Stimulated activated CD8-positive, alpha-beta memory T cell treated with anti-CD3 and anti-CD28 coated beads, Interleukin-7, amount 100 ng/mL, for 1 hour (primary cell): Measurements from ENCODE around the gene CYB5A.

Experiments
- DNase-seq, 2 donors: peaks; one replicate each; pipeline ENCODE4 v3.0.0-alpha.2; 2020; ENCODE audit warnings: low read depth in 2 of 2

The CYB5A gene

DNA sequence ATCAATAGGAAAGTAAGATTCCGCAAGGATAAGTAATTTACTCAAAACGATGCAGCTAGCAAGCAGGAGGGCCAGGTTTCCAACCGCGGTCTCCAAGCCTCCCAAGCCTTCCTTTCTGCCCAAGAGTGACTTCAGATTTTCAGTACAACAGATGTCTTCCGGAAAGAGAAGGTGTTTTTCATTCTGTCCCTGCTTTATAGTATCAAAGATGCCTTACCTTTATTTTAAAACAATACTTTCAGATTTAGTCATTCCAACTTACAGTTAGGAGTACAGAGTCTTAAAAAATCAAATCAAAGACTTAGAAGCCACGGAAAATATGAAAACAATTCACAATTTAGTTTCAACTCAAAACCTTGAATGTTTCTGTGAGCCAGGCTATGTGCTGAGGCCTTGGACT lies 43.6 kb downstream of the CYB5A start:
- DNase-seq, result no peak

DNA sequence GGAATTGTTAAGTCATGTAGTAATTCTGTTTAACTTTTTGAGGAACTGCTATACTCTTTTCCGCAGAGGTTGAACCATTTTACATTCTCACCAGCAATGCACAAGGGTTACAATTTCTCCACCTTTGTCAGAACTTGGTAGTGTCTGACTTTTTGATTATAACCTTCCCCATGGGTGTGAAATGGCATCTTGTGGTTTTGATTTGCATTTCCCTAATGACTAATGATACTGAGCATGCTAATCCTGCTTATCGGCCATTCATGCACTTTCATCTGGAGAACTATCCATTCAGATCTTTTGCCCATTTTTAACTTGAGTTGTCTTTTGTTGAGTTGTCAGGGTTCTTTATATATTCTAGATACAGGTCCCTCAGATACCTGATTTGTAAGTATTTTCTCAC lies 47.2 kb downstream of the CYB5A start:
- DNase-seq, result no peak

DNA sequence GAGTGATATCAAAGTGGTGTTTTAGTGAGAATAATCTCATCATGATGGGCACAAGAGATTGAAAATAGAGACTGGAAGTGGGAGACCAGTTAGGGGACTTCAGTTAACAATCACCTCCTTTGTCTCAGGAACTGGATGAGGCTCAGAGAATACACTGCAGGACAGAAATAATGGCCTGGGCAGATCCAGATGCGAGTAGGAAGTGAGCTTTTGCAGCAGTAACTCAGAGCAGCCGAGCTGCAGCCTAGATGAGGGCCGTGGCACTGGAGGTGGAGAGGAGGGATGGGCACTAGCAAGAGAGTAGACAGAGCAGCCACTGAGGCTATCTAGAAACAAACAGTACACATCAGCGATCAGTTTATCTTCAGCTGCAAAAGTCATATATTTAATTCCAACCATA lies 48.6 kb downstream of the CYB5A start:
- DNase-seq, result no peak

DNA sequence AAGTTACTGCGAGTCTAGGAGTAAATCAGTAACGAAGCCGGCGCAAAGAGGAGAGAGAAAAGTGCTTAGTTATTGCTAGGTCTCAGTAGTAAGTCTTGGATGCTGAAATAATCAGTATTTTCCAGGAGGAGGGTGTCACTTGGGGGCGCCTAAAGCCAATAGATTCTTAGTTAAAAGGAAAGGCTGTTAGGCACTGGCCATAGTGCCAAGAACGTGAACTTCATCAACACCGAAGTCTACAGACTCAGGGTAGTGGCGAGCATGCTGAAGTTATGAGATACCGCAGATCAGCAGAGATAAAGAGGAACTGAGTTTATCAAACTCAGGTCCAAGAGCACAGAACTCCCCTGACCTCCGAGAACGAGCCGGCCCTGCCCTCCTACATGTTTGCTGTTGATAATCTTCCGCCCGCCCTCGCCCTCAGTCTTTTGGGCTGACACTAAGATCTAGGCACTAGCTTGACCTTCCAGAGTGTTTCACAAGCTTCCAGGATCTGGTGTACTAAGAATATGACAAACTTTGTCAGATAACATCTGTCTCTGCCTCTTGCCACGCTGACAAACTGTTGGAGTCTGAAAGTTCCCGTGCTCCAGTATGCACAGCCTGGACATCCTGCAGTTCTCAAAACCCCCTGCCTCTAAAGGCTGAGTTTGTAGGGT lies 49.2 kb downstream of the CYB5A start:
- no peak for DNase-seq

DNA sequence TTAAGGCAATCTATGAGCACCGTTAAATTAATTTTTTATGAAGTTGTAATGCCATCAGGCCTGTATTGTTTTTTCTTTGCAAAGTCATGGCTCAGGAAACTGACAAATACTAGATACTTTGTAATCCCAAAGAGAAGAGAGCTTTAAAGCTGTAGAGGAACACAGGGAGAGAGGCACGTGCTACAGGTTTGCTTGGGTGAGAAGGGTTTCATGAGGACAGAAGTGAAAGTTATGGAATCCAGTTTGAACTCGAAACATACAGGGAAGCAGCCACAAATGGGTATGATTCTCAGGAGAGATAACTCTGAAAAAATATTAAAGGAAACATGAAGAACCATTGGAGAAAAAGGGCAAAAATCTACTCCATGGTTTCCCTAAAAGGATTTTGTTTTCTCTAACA lies 49.8 kb downstream of the CYB5A start:
- no peak for DNase-seq

DNA sequence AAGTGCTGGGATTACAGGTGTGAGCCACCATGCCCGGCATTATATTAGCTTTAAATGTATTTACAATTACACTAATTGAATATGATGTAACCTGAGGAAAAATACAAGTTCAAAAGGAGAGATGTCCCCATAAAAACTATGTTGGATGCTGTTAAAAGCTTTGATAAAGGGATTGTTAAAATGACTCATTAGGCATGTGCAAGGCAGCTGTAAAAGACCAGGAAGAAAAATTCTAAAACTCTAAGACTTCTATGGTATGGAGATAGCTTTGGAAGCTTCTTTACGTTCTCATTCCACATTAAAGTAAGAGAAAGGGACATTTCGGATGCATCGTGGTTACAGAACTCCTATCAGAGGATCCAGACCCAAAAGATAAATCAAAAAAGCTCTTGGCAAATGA lies 50.3 kb downstream of the CYB5A start:
- no peak for DNase-seq

DNA sequence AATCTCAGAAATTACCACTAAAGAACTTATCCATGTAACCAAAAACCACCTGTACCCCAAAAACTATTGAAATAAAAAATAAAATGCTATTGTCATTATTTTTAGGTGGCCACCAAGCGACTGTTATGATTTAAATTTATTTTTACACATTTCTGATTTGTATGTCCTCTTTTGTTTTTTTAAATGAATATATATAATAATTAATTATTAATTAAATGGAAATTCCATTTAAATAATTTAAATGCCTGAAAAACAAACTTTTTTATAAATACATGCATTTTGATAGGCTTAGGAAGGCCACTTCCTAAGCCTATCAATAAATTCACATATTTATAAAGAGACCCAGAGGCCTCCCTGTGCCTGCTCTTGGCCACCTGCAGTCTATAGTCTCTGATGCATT lies 52.2 kb downstream of the CYB5A start:
- no peak for DNase-seq

DNA sequence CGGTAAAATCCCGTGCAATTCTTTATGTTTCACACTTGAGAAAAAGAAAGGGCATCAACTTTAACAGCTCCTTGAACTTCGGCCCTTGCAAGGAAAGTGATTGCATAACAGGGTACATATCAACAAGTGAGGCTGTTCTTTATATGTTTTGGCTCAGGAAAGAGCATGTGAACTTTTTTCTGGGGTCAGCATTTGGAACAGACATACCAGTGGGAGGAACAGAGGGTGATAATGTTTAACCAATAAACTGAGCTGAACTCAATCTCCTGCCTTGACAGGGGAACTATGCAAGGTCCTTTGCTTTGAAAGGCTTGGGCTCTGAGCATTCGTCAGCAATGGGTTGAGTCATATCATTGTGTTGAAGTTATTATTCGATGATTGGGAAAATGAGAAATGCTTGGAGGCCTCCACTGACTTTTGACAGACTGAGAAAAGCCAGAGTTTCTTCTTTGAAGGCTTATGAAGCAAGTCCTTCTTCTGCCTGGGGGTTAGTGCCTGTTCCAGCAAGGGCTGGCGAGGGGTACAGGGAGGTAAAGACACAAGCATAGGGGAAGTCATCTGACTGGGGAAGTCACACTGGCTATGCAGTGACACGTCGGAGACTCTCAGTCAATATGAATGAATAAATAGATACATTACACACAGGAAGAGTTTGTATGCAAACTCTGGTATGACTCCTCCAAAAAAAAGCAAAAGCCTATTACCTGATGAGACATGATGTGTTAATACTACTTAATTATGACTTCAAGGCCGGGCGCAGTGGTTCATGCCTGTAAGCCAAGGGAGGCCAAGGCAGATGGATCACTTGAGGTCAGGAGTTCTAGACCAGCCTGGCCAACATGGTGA lies 57.2 kb downstream of the CYB5A start:
- no peak for DNase-seq

DNA sequence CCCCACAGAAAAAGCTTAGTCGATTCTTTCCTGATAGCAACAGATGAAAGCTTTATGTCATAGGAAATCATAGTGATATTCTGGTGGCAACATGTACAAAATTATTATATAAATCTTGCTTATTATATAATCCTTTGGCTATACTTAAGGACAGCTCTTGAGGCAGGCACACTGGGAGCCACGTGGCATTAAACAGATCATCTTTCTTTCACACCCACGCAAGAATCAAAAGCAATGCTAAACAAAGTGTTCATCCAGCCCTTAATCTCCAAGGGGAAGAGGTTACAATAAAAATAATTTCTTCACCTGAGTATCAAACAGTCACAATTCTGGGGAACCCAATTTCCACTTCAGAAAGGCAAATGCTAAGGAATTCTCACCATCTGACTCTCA lies 57.8 kb downstream of the CYB5A start:
- no peak for DNase-seq

DNA sequence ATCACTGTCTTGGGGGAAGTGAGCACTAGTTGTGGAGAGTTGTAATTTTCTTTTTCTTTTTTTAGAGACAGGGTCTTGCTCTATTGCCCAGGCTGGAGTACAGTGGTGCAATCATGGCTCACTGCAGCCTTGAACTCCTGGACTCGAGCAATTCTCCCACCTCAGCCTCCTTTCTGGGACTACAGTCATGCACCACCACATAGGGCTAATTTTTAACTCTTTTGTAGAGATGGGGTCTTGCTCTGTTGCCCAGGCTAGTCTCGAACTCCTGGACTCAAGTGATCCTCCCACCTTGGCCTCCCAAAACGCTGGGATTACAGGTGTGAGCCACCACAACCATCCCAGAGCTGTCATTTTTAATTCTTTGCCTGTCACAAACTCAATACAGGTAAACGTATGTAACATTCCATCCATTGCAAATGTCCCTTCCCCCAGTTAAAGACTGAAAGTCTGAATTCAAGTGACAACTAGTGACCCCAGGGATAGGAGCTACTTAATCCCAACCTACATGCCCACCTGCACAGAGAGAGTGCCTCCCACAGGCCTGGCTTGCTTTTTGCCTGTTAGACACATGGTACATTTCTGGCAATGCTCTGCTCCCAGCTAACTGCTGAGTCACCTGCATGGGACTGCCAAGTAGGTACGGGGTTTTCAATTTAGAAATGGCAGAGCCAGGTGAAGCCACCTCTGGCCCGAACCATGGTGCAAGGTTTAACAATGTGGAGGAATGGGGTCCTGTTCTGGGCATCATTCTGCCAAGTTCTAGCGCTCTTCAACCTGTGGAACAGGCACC lies 60.6 kb downstream of the CYB5A start:
- no peak for DNase-seq

DNA sequence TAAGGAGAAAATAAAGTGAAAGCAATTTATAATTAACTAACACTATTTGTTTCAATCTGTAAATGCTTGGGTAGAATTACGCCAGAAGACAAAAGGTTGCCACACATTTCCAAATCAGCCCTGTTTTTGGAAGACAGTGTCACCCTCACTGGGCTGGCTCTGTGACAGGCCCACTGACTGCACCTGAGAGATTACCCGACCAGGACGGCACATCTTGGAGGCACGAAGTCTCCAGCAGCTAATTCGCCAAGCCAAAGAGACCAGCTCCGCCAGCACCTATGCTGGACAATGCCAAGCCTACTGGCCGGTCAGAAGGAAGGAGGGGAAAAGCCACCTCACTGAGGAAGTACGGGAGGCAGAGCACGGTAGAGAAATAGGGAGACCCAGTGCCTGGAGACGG lies 61.9 kb downstream of the CYB5A start:
- no peak for DNase-seq

DNA sequence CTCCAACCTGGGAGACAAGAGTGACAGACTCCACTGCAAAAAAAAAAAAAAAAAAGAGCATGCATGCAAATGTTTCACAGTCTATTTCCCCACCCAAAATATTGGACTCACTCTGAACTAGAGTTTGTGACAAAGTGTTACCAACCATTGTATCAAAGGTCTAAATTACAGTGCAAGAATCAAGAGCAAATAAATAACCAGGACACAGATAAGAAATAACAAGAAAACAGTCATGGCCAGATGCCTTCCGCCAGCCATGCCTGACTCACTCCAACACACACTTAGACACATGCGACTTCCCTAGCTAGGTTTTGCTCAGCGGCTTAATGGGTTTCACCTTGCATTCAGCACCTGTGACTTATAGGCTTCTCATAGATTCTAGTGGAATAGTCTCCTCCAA lies 62.8 kb downstream of the CYB5A start:
- no peak for DNase-seq

DNA sequence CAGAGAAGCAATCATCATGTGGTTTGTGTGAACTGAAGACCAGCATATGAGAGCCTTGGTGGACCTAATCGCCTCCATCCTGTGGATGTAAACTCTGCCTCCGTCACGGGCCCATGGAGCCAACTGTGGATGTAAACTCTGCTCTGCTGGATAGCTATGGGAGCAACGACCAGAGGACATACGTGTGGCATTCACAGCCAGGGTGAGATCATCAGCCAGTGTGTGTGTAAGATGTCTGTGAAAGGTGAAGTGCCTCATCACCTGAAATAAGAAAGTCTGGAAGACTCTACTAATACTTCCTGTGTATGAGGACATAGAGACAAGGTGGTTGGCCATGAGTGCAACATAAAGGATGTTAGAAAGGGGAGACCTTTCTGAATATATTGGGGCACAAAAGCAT lies 63.5 kb downstream of the CYB5A start:
- no peak for DNase-seq

DNA sequence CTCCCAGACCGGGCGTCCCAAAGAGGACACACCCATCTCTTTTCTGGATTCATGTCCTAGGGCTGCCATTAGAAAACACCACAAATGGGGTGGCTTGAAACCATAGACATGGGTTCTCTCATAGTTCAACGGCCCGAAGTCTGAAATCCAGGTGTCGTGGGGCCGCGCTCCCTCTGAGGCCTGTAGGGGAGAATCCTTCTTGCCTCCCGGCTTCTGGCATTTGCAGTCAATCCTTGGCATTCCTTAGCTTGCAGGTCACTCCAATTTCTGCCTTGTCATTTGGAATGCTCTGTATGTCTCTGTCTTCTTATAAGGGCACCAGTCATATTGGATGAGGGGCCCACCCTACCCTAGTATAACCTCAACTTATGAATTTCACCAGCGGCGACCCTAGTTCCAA lies 65.1 kb downstream of the CYB5A start:
- DNase-seq, result no peak

DNA sequence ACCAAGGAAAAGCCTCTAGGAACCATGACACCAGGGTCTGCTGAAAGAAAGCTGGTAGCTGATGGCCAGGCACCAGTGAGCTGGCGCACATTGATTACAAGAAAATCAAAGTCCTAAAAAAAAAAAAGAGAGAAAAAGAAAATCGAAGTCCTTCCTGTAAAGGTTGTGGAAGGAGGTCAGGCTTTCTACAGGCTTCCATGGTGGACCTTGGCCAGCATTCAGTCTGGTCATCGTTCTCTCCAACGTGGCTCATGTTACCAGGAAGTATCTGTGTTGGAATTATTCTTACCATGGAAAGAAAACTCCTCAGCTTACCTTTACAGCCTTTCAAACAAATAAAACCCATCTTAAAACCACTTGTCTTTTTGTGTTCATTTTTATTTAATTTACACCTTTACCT lies 65.6 kb downstream of the CYB5A start:
- no peak for DNase-seq

DNA sequence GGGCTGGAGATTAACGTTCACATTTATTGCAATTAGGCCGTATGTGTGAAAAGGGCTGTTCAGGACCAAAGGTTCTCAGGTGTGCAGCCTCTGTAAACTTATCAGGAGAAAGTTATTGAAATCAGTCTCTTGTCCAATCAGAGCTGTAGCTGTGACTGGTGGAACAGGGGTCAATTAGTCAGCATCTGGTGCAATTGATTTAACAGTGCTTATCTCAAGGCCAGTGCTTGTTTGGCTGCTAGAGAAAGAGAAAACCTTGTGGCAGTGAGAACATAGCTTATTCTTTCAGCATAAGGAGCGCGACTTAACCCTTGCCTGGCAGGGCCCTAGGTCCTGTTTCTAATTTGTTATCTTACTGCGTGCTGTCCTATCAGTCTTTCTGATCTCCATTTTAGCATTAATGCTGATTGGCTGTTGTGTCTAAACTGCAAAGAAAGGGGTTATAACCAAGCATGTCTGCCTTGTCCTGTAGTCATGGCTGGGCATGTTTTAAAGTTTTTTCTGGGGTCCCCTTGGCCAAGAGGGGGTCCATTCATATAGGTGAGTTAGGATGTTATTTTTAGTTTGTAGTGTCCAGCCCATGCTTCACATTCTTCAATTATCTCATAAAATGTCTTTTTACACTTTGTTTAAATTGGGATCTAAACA lies 66.4 kb downstream of the CYB5A start:
- no peak for DNase-seq

DNA sequence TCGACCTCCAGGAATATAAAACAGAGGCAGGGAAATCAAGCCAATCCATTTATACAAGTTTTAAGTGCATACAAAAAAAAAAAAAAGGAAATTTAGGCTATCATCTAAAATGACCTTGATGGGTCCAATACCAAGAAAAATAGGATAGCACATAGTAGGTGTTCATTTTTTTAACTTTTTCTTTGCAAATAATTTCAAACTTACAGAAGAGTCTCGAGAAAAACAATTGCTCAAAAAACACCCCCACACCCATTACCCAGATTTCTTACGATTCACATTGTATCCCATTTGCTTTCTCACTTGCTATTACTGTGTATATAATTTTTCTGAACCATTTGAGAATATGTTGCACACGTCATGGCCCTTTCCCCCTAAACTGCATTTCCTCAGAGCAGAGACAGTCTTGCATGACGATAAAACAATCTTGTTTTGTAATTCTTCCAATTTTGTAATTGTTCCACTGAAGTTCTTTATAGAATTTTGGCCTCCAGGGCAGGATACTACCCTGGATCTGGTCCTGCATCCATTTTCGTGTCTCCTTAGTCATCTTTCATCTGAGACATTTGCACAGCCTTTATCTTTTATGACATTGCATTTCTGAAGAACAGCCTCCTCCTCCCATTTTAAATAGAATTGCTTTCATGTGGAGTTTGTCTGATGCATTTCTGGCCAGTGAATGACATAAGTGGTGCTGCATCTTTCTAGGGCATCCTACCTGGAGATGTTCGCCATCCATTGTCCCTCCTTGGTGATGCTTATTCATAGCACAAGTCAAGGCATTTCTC lies 68.9 kb downstream of the CYB5A start:
- DNase-seq, result no peak

DNA sequence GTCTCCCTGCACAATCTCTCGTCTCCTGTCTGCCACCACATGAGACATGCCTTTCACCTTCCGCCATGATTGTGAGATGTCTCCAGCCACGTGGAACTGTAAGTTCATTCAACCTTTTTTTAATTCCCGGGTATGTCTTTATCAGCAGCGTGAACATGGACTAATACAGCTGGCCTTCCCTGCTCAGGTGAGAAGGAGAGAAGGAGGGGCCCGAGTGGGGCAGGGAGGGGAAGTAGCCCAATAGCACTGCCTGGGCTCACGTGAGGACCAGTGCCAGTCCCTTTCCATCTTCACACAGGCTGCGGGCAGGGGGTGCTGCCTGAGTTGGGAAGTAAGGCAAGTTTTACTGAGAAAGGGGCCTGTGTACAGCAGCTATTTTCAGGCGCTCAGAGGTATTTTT lies 70.7 kb downstream of the CYB5A start:
- no peak for DNase-seq

DNA sequence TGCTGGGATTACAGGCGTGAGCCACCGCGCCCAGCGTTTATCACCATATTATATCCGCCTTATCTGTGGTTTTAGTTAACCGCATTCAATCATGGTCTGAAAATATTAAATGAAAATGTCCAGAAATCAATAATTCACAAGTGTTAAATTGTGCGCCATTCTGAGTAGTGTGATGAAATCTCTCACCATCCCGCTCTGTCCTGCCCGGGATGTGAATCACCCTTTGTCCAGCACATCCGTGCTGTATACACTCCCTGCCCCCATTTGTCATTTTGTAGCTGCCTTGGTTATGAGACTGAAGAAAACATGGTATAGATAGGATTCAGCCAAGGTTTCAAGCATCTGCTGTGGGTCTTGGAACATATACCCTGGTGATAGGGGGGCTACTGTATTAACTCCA lies 72.7 kb downstream of the CYB5A start:
- DNase-seq, result no peak

DNA sequence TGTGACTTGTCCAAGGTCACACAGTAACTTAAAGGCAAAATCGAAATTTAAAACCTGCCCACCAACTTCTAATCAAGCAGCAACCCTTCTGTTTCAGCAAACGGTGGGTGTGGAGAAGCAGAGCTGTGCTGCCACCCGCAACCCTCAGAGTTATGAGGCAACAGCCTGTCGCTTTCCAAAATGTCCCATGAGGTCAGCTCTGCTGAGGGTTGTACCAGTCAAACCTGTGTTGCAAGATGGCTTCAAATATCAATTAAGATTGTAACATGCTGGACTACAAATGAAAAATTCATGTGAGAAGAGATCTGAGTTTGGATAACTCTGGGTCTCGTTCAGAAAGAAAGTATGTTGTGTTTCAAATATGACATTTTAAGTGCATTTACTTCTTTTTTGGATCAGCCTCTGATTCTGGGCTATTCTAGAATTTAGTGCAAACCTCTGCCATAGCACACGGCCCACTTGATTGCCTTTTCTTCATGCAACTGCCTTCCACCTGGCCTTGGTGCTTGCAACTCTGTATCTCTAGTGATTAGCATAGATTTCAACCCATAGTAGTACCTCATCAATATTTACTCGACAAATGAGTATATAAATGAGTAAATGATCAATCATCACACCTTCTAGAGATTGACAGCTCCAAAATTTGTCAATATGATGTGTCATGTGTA lies 74.2 kb downstream of the CYB5A start:
- DNase-seq, result no peak

DNA sequence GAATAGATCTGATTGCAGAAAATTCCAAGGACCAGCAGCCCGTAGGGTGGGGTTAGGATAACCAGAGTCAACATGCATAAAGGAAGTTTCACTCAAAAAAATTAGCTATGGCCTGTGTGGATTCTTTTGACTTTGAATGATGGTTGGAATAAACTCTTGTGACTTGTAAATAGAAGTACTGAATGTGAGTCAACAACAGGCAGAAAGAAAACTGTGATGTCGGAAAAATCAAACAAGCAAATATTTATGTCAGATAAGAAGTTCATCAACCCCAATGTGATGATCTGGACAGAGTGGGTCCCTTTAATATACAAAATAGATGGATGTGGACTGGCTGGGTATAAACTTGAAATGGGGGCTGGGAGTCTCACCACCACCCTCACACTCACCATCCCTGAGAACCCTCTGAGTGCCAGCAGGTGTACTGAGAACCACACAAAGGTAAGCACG lies 75.1 kb downstream of the CYB5A start:
- DNase-seq, result no peak
